ENCODE measurements around the gene APBA2. TPM values are rescaled to one million over a fixed set of nuclear protein-coding genes. Genes with fewer than 3 reads are reported as not detected.

The APBA2 gene
- polyA plus RNA-seq, 4 donors = 0.67 to 3.2 (median 1.8) TPM

DNA sequence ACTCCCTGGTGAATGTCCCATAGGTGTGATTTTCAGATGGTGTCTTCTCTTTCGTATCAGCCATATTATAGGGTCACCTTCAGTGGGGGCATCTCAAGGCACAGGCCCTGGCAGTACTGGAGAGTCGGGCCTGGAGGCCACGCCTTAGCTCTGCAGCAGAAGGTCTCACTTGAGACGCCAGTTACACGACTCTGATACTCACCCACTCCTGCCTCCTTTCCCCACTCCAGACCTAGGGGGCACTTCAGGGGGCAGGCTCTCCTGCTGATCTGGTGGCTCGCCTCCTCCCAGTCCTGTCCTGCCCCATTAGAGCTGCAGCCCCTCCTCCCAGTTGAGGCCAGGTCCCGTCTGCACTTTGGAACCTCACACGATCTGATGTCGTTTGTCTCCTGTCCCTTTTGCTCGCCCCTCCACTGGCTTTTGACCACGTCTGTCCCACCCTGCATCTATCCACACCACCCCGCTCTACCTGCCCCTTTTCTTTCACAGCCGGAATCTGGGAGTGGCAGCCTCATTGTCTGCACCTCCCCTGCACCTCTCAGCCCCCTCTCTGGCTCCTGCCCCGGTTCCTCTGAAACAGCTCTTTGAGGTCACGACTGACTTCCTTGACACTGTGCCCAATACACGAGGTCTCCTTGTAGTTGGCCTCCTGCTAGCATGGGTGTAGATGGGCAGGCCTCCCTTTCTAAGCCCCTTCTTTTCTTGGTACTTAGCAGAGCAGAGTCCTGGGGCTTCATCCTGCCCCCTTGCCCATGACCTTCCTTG, 201.9 kb downstream of the APBA2 start:
- no peak for FAIRE-seq

DNA sequence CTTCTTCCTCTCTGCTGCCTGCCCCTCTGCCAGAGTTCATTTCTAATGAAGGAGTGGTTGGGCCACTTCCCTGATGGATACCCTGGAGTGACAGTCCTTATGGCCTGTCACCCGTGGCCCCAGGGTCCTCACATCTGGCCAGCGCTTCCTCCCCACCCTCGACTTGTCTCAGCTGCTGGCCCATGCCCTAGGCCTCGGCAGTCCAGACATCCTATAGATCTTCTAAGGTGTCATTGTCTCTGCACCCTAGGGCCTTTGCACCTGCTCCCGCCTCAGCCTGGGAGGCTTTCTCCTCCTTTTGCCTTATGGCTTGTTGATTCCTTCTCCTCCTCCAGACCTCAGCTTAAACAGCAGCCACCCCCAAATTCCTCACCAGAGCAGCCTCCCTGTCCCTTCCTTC, 202.9 kb downstream of the APBA2 start:
- Histone ChIP-seq H3K27ac (ENCODE audit: low read depth in 1 of 3, low read length in 2 of 3) (no peak overlapping the region), H3K36me3 (ENCODE audit: control insufficient read depth in 3 of 3, insufficient read depth in 2 of 3, low read depth in 1 of 3, low read length in 3 of 3) (no peaks in the 10 kb centered on the region), H3K4me3 (ENCODE audit: low read depth in 1 of 3, low read length in 3 of 3) (no peak overlapping the region), H3K27me3 (ENCODE audit: control insufficient read depth in 3 of 3, insufficient read depth in 3 of 3, low read length in 3 of 3) (no peaks in the 10 kb centered on the region), H3K4me1 (ENCODE audit: control insufficient read depth in 3 of 3, insufficient read depth in 2 of 3, low read depth in 1 of 3, low read length in 2 of 3) (no peaks in the 10 kb centered on the region), H3K9me3 (ENCODE audit: control insufficient read depth in 2 of 2, insufficient read depth in 1 of 2, low read depth in 1 of 2, low read length in 1 of 2) (no peaks in the 10 kb centered on the region)
- no peak for DNase-seq
- FAIRE-seq = no peak
- WGBS, 3 donors = 80 to 93% (median 88%) methylated on average over 5 of the region's 5 CpGs

More for the DNA sequence above, 201.9 kb downstream of the APBA2 start:
- DNase-seq = no peak
- Histone ChIP-seq H3K4me1 (ENCODE audit: control insufficient read depth in 3 of 3, insufficient read depth in 2 of 3, low read depth in 1 of 3, low read length in 2 of 3) (no peaks in the 10 kb centered on the region), H3K27ac (ENCODE audit: low read depth in 1 of 3, low read length in 2 of 3) (no peak overlapping the region), H3K9me3 (ENCODE audit: control insufficient read depth in 2 of 2, insufficient read depth in 1 of 2, low read depth in 1 of 2, low read length in 1 of 2) (no peaks in the 10 kb centered on the region), H3K27me3 (ENCODE audit: control insufficient read depth in 3 of 3, insufficient read depth in 3 of 3, low read length in 3 of 3) (no peaks in the 10 kb centered on the region), H3K36me3 (ENCODE audit: control insufficient read depth in 3 of 3, insufficient read depth in 2 of 3, low read depth in 1 of 3, low read length in 3 of 3) (no peaks in the 10 kb centered on the region), H3K4me3 (ENCODE audit: low read depth in 1 of 3, low read length in 3 of 3) (no peak overlapping the region)
- 26 to 67% (median 55%) methylated on average over 16 of the region's 16 CpGs for WGBS, 3 donors

DNA sequence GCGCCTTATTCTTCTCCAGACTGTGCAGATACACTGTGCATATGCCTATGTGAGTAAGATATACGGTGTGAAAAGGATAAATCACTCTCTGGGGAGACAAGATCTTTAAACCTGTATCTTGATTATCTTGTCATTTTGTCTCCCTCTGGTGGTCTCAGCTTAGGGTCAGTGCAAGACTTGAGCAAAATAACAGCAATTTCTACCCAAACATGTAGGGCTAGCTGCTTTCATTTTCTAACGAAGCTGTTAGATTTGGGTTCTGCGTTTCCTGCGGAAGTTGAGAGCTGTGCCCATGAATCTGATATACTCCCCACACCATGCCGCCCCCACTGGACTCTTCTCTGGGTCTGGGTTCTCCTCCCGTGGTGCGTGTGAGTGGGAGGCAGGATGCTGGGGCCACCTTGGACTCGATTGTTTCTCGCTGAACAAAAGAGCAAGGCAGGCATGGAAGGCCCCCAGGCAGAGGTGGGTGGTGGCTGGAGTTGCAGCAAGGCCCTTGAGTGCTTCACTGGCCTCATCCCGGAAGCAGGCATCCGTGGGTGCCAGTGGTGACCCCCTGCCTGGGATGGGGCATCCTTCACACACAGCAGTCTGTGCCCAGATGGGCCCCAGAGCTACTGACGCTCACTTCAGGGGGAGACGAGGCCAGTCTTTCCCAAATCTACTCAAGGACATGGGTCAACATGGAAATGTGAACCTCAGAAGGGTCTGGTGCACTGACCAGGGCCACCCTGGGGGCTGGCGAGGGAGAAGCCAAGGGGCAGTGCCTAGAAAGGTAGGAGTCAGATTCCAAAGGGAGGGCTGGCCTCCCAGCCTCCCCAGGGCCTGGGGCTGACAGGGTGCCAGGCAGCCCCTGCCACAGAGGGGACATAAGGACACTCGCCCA, 204.2 kb downstream of the APBA2 start:
- no peak overlapping the region for H3K4me3 ChIP-seq (ENCODE audit: low read depth in 1 of 3, low read length in 3 of 3)
- no peaks in the 10 kb centered on the region for H3K27me3 ChIP-seq (ENCODE audit: control insufficient read depth in 3 of 3, insufficient read depth in 3 of 3, low read length in 3 of 3)
- no peaks in the 10 kb centered on the region for H3K36me3 ChIP-seq (ENCODE audit: control insufficient read depth in 3 of 3, insufficient read depth in 2 of 3, low read depth in 1 of 3, low read length in 3 of 3)
- DNase-seq = peak in 1 of 2 donors; percentile 8
- no peak for FAIRE-seq
- WGBS, 3 donors = 71 to 76% (median 73%) methylated on average over 16 of the region's 16 CpGs
- no peaks in the 10 kb centered on the region for H3K9me3 ChIP-seq (ENCODE audit: control insufficient read depth in 2 of 2, insufficient read depth in 1 of 2, low read depth in 1 of 2, low read length in 1 of 2)
- peak overlapping the region in 1 of 3 donors; percentile 2 for H3K27ac ChIP-seq (ENCODE audit: low read depth in 1 of 3, low read length in 2 of 3)
- H3K4me1 ChIP-seq (ENCODE audit: control insufficient read depth in 3 of 3, insufficient read depth in 2 of 3, low read depth in 1 of 3, low read length in 2 of 3) = no peaks in the 10 kb centered on the region

DNA sequence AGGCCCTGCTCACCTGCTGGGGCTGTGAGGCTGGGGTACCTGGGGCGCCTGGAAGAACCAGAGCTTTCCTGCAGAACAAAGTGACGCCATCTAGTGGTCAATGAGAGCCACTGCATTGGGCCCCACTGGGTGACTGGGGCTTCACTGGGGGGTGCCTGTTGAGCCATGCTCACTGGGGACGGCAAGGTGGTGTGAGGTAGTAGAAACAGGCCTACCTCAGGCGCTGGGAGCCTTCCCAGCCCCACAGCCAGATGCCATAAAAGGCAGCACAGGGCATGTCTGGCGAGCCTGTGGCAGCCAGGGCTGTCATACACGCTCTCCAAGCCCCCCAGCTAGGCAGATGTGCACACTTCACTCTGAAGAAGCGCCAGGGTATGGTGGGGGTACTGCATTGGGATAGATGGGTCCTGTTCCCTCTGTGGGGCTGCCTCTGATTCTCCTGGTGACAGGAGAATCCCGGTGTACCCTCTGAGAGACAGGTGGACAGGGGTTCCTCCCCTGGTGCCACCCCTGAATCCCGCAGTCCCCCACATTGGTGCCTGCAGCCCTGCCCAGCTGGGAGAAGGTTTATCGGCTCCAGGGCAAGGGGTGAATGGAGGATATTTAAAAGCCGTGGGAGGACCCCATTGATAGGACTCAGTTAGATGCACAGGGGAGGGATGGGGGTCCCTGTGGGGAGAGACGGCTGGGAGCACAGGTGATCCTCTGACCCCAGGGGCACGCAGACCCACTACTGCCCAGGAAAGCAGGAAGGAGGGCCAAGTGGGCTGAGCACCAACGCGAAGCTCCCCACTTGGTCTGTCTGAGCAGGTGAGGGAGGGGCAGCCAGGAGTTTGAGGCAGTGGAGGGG, 205.1 kb downstream of the APBA2 start:
- Histone ChIP-seq H3K4me3 (ENCODE audit: low read depth in 1 of 3, low read length in 3 of 3) (no peak overlapping the region), H3K27ac (ENCODE audit: low read depth in 1 of 3, low read length in 2 of 3) (no peak overlapping the region), H3K4me1 (ENCODE audit: control insufficient read depth in 3 of 3, insufficient read depth in 2 of 3, low read depth in 1 of 3, low read length in 2 of 3) (no peaks in the 10 kb centered on the region), H3K9me3 (ENCODE audit: control insufficient read depth in 2 of 2, insufficient read depth in 1 of 2, low read depth in 1 of 2, low read length in 1 of 2) (no peaks in the 10 kb centered on the region), H3K36me3 (ENCODE audit: control insufficient read depth in 3 of 3, insufficient read depth in 2 of 3, low read depth in 1 of 3, low read length in 3 of 3) (no peaks in the 10 kb centered on the region), H3K27me3 (ENCODE audit: control insufficient read depth in 3 of 3, insufficient read depth in 3 of 3, low read length in 3 of 3) (no peaks in the 10 kb centered on the region)
- FAIRE-seq (no peak), DNase-seq (no peak)
- WGBS, 3 donors = 70 to 80% (median 76%) methylated on average over 15 of the region's 15 CpGs

DNA sequence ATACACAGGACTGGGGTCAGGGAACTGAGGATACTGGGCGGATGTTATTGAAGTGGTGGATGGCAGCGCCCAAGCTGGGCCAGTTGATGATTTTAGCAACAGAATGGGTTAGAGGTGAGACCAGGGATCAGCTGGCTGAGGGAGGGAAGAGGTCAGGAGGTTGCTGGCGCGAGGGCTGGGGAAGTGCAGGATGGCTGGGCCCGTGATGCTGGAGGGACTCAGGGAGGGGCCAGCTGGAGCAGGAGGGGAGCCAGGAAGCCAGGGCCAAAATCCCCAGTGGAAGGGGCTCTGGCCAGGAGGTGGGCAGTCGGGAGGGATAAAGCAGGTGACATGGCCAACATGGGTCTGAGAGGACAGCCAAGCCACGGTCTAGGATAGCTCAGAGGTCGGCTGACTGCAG, 205.9 kb downstream of the APBA2 start:
- no peak for DNase-seq
- FAIRE-seq = no peak
- Histone ChIP-seq H3K27ac (ENCODE audit: low read depth in 1 of 3, low read length in 2 of 3) (no peak overlapping the region), H3K27me3 (ENCODE audit: control insufficient read depth in 3 of 3, insufficient read depth in 3 of 3, low read length in 3 of 3) (no peaks in the 10 kb centered on the region), H3K36me3 (ENCODE audit: control insufficient read depth in 3 of 3, insufficient read depth in 2 of 3, low read depth in 1 of 3, low read length in 3 of 3) (no peaks in the 10 kb centered on the region), H3K9me3 (ENCODE audit: control insufficient read depth in 2 of 2, insufficient read depth in 1 of 2, low read depth in 1 of 2, low read length in 1 of 2) (no peaks in the 10 kb centered on the region), H3K4me1 (ENCODE audit: control insufficient read depth in 3 of 3, insufficient read depth in 2 of 3, low read depth in 1 of 3, low read length in 2 of 3) (no peaks in the 10 kb centered on the region), H3K4me3 (ENCODE audit: low read depth in 1 of 3, low read length in 3 of 3) (no peak overlapping the region)
- WGBS, 3 donors = 66 to 74% (median 70%) methylated on average over 8 of the region's 8 CpGs

DNA sequence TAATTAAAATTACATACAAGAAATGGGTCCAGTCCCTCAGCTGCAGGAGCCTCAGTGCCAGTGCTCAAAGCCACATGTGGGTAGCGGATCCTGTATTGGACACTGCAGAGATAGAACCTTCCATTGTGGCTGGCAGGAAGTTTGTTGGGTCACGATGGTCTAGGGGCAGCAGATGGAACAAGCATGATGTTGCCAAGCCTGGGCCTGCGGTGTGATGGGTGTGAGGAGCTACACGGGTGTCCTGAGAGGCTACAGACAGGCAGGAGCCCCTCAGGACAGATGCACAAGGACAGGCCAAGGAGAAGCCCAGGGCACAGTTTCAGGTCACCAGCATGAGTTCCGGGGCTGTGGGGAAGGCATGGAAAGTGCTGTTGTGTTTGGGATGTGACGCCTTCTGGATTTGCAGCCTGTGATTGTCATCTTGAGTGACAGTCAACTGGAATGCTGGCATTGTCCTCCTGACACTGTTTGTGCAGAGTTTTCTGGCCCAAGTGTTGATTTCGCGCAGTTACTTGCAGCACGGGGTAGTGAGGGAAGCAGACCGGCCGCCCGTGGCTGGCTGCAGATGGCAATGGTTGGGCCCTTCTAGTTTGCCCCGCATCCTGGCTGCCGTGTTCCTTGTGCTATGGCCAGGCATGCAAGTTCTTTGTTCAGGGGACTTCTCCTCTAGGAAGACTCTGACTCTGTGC, 206.7 kb downstream of the APBA2 start:
- H3K27me3 ChIP-seq (ENCODE audit: control insufficient read depth in 3 of 3, insufficient read depth in 3 of 3, low read length in 3 of 3) = no peaks in the 10 kb centered on the region
- H3K4me3 ChIP-seq (ENCODE audit: low read depth in 1 of 3, low read length in 3 of 3) = no peak overlapping the region
- no peak for FAIRE-seq
- H3K36me3 ChIP-seq (ENCODE audit: control insufficient read depth in 3 of 3, insufficient read depth in 2 of 3, low read depth in 1 of 3, low read length in 3 of 3) = no peaks in the 10 kb centered on the region
- H3K27ac ChIP-seq (ENCODE audit: low read depth in 1 of 3, low read length in 2 of 3) = no peak overlapping the region
- DNase-seq = no peak
- WGBS, 3 donors = 89 to 91% (median 91%) methylated on average over 14 of the region's 14 CpGs
- H3K9me3 ChIP-seq (ENCODE audit: control insufficient read depth in 2 of 2, insufficient read depth in 1 of 2, low read depth in 1 of 2, low read length in 1 of 2) = no peaks in the 10 kb centered on the region
- H3K4me1 ChIP-seq (ENCODE audit: control insufficient read depth in 3 of 3, insufficient read depth in 2 of 3, low read depth in 1 of 3, low read length in 2 of 3) = no peaks in the 10 kb centered on the region

DNA sequence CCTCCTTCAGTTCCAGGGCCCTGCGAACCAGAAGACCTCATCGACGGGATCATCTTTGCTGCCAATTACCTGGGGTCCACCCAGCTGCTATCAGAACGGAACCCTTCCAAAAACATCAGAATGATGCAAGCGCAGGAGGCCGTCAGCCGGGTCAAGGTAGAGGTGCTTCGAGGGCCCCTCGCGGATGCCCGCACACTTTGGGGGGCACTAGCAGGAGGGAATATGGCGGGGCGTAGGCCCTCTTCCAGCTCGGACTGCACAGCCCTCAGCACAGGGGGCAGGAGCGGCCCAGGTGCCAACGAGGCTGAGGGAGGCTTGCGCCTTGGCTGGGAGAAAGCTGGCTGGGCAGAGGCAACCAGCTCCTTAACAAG, 207.3 kb downstream of the APBA2 start:
- Histone ChIP-seq H3K4me3 (ENCODE audit: low read depth in 1 of 3, low read length in 3 of 3) (no peak overlapping the region), H3K9me3 (ENCODE audit: control insufficient read depth in 2 of 2, insufficient read depth in 1 of 2, low read depth in 1 of 2, low read length in 1 of 2) (no peaks in the 10 kb centered on the region), H3K27ac (ENCODE audit: low read depth in 1 of 3, low read length in 2 of 3) (no peak overlapping the region), H3K27me3 (ENCODE audit: control insufficient read depth in 3 of 3, insufficient read depth in 3 of 3, low read length in 3 of 3) (no peaks in the 10 kb centered on the region), H3K36me3 (ENCODE audit: control insufficient read depth in 3 of 3, insufficient read depth in 2 of 3, low read depth in 1 of 3, low read length in 3 of 3) (no peaks in the 10 kb centered on the region), H3K4me1 (ENCODE audit: control insufficient read depth in 3 of 3, insufficient read depth in 2 of 3, low read depth in 1 of 3, low read length in 2 of 3) (no peaks in the 10 kb centered on the region)
- FAIRE-seq = no peak
- DNase-seq = no peak
- WGBS, 3 donors = 94 to 95% (median 95%) methylated on average over 17 of the region's 17 CpGs

All from small intestine (tissue), 7 donors.